OCI-LY3 (cell line): ENCODE data around the gene ODC1.

Experiments used
- H2AFZ ChIP-seq: fragments of 200-600, 300-600 bp; shearing (Covaris generic); 2 replicates; pipeline ENCODE4 v1.6.0; 2014; ENCODE audit warnings: antibody characterized with exemption, low read depth, low read length
- H3K27ac ChIP-seq: fragments of 200-600, 300-600 bp; sonication (generic); 2 replicates; pipeline ENCODE4 v1.5.1; 2014; ENCODE audit warnings: mild to moderate bottlenecking, low read length, moderate library complexity, mixed read lengths
- H3K27me3 ChIP-seq: fragments of 200-600, 300-600 bp; sonication (generic); 2 replicates; pipeline ENCODE4 v1.6.1; 2014; ENCODE audit warnings: low read depth, low read length, mixed read lengths
- H3K36me3 ChIP-seq: fragments of 200-600, 300-600 bp; sonication (generic); replicated peaks from 2 replicates; pipeline ENCODE3; 2014; ENCODE audit warnings: low read depth, low read length, mixed read lengths
- H3K4me1 ChIP-seq: fragments of 300-600, 200-600 bp; sonication (generic); 2 replicates; pipeline ENCODE4 v1.6.1; 2014; ENCODE audit warnings: low read length, mixed read lengths
- H3K4me2 ChIP-seq: fragments of 200-600, 300-600 bp; sonication (generic); 2 replicates; pipeline ENCODE4 v1.6.1; 2014; ENCODE audit warnings: low read length, mixed read lengths
- H3K4me3 ChIP-seq: fragments of 300-600, 200-600 bp; sonication (generic); 2 replicates; pipeline ENCODE4 v1.5.1; 2014; ENCODE audit warnings: antibody characterized with exemption, mild to moderate bottlenecking, low read length, moderate library complexity
- H3K79me2 ChIP-seq: fragments of 300-600, 200-600 bp; shearing (Covaris generic); 2 replicates; pipeline ENCODE4 v1.6.1; 2014; ENCODE audit warnings: mild to moderate bottlenecking, low read length, mixed read lengths
- H3K9ac ChIP-seq: fragments of 300-600, 200-600 bp; shearing (Covaris generic); 2 replicates; pipeline ENCODE4 v1.6.0; 2014; ENCODE audit warnings: mild to moderate bottlenecking, low read length, moderate library complexity
- H3K9me3 ChIP-seq: fragments of 200-600, 300-600 bp; shearing (Covaris generic); 2 replicates; pipeline ENCODE4 v1.6.1; 2014; ENCODE audit warnings: low read length, mixed read lengths; ENCODE audit not compliant: insufficient read depth
- H4K20me1 ChIP-seq: fragments of 200-600, 300-600 bp; sonication (generic); 2 replicates; pipeline ENCODE4 v1.6.1; 2016; ENCODE audit warnings: low read length, mixed read lengths; ENCODE audit not compliant: insufficient read depth
- CTCF ChIP-seq: fragments of 200-600, 300-600 bp; sonication (generic); IDR thresholded peaks from 2 replicates; pipeline ENCODE4 v1.5.1; 2014; ENCODE audit warnings: antibody characterized with exemption, low read length, low read depth
- EZH2phosphoT487 ChIP-seq: fragments of 200-600 bp; shearing (Covaris generic); IDR thresholded peaks from 2 replicates; pipeline ENCODE4 v1.6.1; 2018; ENCODE audit warnings: antibody characterized with exemption, mixed run types, low read depth

ODC1 gene

DNA sequence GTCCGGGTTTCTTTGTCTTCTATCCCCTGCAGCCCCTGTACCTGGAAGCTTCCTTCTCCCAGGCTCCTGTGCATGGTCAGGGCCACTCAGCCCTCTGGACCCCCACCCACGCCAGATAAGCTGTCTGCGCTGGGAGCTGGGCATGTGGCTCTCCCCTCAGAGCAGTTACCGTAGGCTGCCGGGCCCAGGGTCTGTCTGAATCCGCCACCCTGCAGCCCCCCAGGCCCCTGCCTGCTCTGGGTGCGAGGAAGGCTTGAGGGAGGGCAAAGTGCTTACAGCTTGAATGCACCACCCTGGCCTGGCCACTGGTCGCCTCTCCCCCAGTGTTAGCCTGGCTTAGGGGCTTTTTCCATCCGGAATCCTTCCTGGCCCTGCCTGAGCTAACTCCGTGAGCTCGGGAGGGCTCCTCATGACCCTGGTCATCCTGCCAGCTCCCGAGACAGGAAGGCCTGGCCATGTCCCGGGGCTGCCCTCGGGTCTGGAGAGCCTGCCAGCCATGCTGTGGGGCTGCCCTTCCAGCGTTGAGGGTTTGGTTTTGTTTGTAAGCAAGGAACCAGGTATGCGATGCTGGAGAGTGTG, 50.7 kb downstream of the ODC1 start:
- Histone ChIP-seq H4K20me1 (no peaks in the 10 kb centered on the region; the same call in 1 of the 2 replicates), H3K36me3 (no peaks in the 10 kb centered on the region), H3K79me2 (no peaks in the 10 kb centered on the region), H3K27me3 (no peaks in the 10 kb centered on the region), H3K4me1 (peaks cover 9% of the 10 kb centered on the region), H3K4me2 (no peak overlapping the region), H3K4me3 (no peak overlapping the region), H3K9me3 (no peaks in the 10 kb centered on the region), H3K27ac (no peak overlapping the region), H2AFZ (no peak overlapping the region), H3K9ac (no peak overlapping the region)
- TF ChIP-seq EZH2phosphoT487, result no peak
- no peak for TF ChIP-seq CTCF

GRCh38 chr2:10396464-10396863, 51.7 kb downstream of the ODC1 start:
- Histone ChIP-seq H3K9me3 (no peaks in the 10 kb centered on the region), H2AFZ (no peak overlapping the region), H3K4me2 (no peak overlapping the region), H3K36me3 (no peaks in the 10 kb centered on the region), H3K4me1 (peaks cover 9% of the 10 kb centered on the region), H3K79me2 (no peaks in the 10 kb centered on the region), H3K27me3 (no peaks in the 10 kb centered on the region), H3K27ac (no peak overlapping the region), H4K20me1 (no peaks in the 10 kb centered on the region; the same call in 1 of the 2 replicates), H3K4me3 (no peak overlapping the region), H3K9ac (no peak overlapping the region)
- TF ChIP-seq CTCF, result no peak
- TF ChIP-seq EZH2phosphoT487, result no peak

DNA sequence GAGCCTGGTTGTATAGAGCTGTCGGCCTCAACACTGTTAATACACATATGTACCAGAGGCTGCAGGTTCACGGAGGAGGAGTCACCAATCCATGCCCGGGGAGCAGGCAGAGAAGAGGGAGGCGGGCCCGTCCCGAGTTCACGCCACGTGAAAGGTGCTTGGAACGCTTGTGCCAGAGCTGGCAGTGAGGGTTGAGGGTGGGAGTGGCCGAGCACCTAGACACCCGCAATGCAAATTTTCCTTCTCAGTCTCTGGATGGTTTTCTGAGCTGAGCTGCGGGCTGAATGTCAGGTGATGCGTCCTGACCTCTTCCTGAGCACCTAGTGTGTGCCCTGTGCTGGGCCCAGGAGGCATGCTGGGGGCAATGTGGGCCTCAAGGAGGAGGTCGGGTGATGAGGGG, 52.2 kb downstream of the ODC1 start:
- Histone ChIP-seq H3K79me2 (no peaks in the 10 kb centered on the region), H3K4me3 (no peak overlapping the region), H3K9me3 (no peaks in the 10 kb centered on the region), H3K4me1 (peaks cover 9% of the 10 kb centered on the region), H4K20me1 (no peaks in the 10 kb centered on the region; the same call in 1 of the 2 replicates), H2AFZ (no peak overlapping the region), H3K27me3 (no peaks in the 10 kb centered on the region), H3K9ac (no peak overlapping the region), H3K36me3 (no peaks in the 10 kb centered on the region), H3K27ac (no peak overlapping the region), H3K4me2 (no peak overlapping the region)
- TF ChIP-seq EZH2phosphoT487 (no peak), CTCF (no peak)

- H4K20me1 ChIP-seq, result no peaks in the 10 kb centered on the region; the same call in 1 of the 2 replicates
- TF ChIP-seq CTCF, result no peak
- no peak for TF ChIP-seq EZH2phosphoT487
- H3K9ac ChIP-seq, result no peak overlapping the region
- no peaks in the 10 kb centered on the region for H3K79me2 ChIP-seq
- H3K4me2 ChIP-seq, result no peak overlapping the region
- H3K4me3 ChIP-seq, result no peak overlapping the region
- H3K27ac ChIP-seq, result no peak overlapping the region
- no peaks in the 10 kb centered on the region for H3K9me3 ChIP-seq
- H3K4me1 ChIP-seq, result peaks cover 14% of the 10 kb centered on the region
- no peak overlapping the region for H2AFZ ChIP-seq
- no peaks in the 10 kb centered on the region for H3K36me3 ChIP-seq
- no peaks in the 10 kb centered on the region for H3K27me3 ChIP-seq
Measured at GRCh38 chr2:10393640-10393982, 54.5 kb downstream of the ODC1 start.
